Caco-2 (cell line): Measurements from ENCODE around the gene ADCY5. TPM values are rescaled to one million over a fixed set of nuclear protein-coding genes. Genes with fewer than 3 reads are reported as not detected.

Experiments
- BruUV-seq: library from RNA; stranded (reverse); fragments of 400-500 nt; replicated peaks from 2 replicates; lab custom pipeline; 2021; lab: Mats Ljungman, UMichigan
- CTCF ChIA-PET: fragments of 300-600 bp; sonication (Branson Sonifier 250); formaldehyde crosslinking; loops from one replicate; lab custom pipeline; 2022; ENCODE audit warnings: antibody characterized with exemption; lab: Charles Lee
- POLR2A ChIA-PET: fragments of 300-600 bp; sonication (Branson Sonifier 250); formaldehyde crosslinking; loops from one replicate; lab custom pipeline; 2022; ENCODE audit warnings: antibody characterized with exemption; lab: Charles Lee
- DNase-seq, 2 experiments: peaks; one replicate each; pipeline versions ENCODE4 v3.0.0 to v3.0.0-alpha.2; 2020 to 2022
- H3K27me3 ChIP-seq: replicated peaks from 2 replicates; pipeline ENCODE4 v1.6.0; 2011; ENCODE audit warnings: low read length; ENCODE audit not compliant: control insufficient read depth, insufficient read depth
- H3K36me3 ChIP-seq: 2 replicates; pipeline ENCODE4 v1.5.1; 2011; ENCODE audit warnings: low read length; ENCODE audit not compliant: control insufficient read depth, insufficient read depth
- H3K4me1 ChIP-seq: fragments of 250-450 bp; sonication (Bioruptor Pico); 2 replicates; pipeline ENCODE4 v1.5.1; 2020; ENCODE audit warnings: mild to moderate bottlenecking
- H3K4me3 ChIP-seq: 2 replicates; pipeline ENCODE4 v1.5.1; 2011; ENCODE audit warnings: low read depth, mild to moderate bottlenecking, control low read depth, low read length
- H3K9me3 ChIP-seq: fragments of 250-450 bp; sonication (Bioruptor Pico); 2 replicates; pipeline ENCODE4 v1.5.1; 2020; ENCODE audit warnings: mild to moderate bottlenecking, moderate library complexity
- H3K27ac Mint-ChIP-seq: one replicate; pipeline ENCODE4 v1.8.0; 2022; ENCODE audit warnings: mixed read lengths; ENCODE audit not compliant: unreplicated experiment
- H3K27me3 Mint-ChIP-seq: one replicate; pipeline ENCODE4 v1.8.0; 2022; ENCODE audit warnings: mixed read lengths; ENCODE audit not compliant: insufficient read depth, unreplicated experiment
- H3K36me3 Mint-ChIP-seq: one replicate; pipeline ENCODE4 v1.8.0; 2022; ENCODE audit warnings: mild to moderate bottlenecking, mixed read lengths; ENCODE audit not compliant: insufficient read depth, unreplicated experiment
- H3K4me1 Mint-ChIP-seq: one replicate; pipeline ENCODE4 v1.8.0; 2022; ENCODE audit warnings: low read depth, mixed read lengths; ENCODE audit not compliant: unreplicated experiment
- H3K4me3 Mint-ChIP-seq: one replicate; pipeline ENCODE4 v1.8.0; 2022; ENCODE audit warnings: mild to moderate bottlenecking, moderate library complexity, mixed read lengths; ENCODE audit not compliant: unreplicated experiment
- H3K9me3 Mint-ChIP-seq: one replicate; pipeline ENCODE4 v1.8.0; 2022; ENCODE audit warnings: mixed read lengths; ENCODE audit not compliant: unreplicated experiment
- intact Hi-C: fragments of 100-400 bp; cut with micrococcal nuclease; formaldehyde crosslinking; loops from one replicate; pipeline ENCODE4 v1.10.0; 2022; ENCODE audit not compliant: unreplicated experiment
- total RNA-seq: library from RNA; stranded (reverse); gene quantifications from 2 replicates; pipeline ENCODE4 v1.2.3, GENCODE V29; 2022
- TF ChIP-seq, protein P1 (sequence below), 2 experiments: fragments of 200-600 bp in 1 of 2; IDR thresholded peaks; 1 replicate in 1 of 2; 2 replicates in 1 of 2; pipeline versions ENCODE4 v1.5.1 to v1.8.0; 2011 to 2022; ENCODE audit warnings: antibody characterized with exemption in 1 of 2, control low read depth in 1 of 2, inconsistent platforms in 1 of 2, low read depth in 1 of 2, low read length in 1 of 2, mild to moderate bottlenecking in 1 of 2, moderate library complexity in 1 of 2; ENCODE audit not compliant: insufficient read depth in 1 of 2, severe bottlenecking in 1 of 2, unreplicated experiment in 1 of 2

Gene ADCY5
- total RNA-seq, 1 experiment from 2014 or later = 0.91 TPM

DNA sequence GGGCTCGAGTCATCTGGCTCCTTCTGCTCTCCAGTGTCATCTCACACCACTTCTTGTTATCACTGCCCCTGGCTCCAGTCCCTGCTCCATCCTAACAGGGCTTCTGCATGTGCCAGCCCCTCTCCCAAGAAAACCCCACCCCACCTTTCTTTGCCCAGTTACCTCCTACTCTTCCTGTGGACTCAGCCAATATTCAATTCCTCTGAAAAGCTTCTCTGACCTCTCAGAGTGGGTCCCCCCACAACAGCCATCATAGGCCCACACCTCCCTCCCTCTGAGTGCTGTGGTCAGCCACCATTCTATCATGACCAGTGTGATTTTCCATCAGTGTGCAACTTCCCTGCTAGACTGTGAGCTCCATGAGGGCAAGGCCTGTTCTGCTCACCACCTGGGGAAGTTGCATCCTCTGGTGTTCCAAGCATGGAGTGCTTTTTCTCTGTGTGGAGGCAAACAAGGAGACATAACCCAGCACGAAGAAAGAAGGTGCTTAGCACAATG lies 71.6 kb downstream of the ADCY5 start:
- TF ChIP-seq, protein P1, sequence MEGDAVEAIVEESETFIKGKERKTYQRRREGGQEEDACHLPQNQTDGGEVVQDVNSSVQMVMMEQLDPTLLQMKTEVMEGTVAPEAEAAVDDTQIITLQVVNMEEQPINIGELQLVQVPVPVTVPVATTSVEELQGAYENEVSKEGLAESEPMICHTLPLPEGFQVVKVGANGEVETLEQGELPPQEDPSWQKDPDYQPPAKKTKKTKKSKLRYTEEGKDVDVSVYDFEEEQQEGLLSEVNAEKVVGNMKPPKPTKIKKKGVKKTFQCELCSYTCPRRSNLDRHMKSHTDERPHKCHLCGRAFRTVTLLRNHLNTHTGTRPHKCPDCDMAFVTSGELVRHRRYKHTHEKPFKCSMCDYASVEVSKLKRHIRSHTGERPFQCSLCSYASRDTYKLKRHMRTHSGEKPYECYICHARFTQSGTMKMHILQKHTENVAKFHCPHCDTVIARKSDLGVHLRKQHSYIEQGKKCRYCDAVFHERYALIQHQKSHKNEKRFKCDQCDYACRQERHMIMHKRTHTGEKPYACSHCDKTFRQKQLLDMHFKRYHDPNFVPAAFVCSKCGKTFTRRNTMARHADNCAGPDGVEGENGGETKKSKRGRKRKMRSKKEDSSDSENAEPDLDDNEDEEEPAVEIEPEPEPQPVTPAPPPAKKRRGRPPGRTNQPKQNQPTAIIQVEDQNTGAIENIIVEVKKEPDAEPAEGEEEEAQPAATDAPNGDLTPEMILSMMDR (IDR thresholded peaks at IDR 0.05; ENCODE audit: insufficient read depth in 1 of 2, low read depth in 1 of 2, low read length in 1 of 2, severe bottlenecking in 1 of 2, unreplicated experiment in 1 of 2) = no peak
- no TSS peak for BruUV-seq
- Histone ChIP-seq H3K9me3 (no peaks in the 10 kb centered on the region), H3K27me3 (no peaks in the 10 kb centered on the region), H3K4me1 (no peaks in the 10 kb centered on the region), H3K36me3 (no peaks in the 10 kb centered on the region), H3K4me3 (no peak overlapping the region)
- Mint-ChIP-seq H3K4me1 (no peaks in the 10 kb centered on the region), H3K9me3 (no peaks in the 10 kb centered on the region), H3K4me3 (no peak overlapping the region), H3K27me3 (peaks cover 3% of the 10 kb centered on the region), H3K36me3 (no peaks in the 10 kb centered on the region), H3K27ac (no peak overlapping the region)
- ChIA-PET POLR2A (interaction anchor here (0.5 kb wide), 1 partner anchor 17 kb away, joined by 3 read pairs; no protein-coding TSS in a partner anchor), CTCF (no interaction called here)
- intact Hi-C loops = no loop called here
- peak in 1 of 2 experiments; percentile 7 for DNase-seq

DNA sequence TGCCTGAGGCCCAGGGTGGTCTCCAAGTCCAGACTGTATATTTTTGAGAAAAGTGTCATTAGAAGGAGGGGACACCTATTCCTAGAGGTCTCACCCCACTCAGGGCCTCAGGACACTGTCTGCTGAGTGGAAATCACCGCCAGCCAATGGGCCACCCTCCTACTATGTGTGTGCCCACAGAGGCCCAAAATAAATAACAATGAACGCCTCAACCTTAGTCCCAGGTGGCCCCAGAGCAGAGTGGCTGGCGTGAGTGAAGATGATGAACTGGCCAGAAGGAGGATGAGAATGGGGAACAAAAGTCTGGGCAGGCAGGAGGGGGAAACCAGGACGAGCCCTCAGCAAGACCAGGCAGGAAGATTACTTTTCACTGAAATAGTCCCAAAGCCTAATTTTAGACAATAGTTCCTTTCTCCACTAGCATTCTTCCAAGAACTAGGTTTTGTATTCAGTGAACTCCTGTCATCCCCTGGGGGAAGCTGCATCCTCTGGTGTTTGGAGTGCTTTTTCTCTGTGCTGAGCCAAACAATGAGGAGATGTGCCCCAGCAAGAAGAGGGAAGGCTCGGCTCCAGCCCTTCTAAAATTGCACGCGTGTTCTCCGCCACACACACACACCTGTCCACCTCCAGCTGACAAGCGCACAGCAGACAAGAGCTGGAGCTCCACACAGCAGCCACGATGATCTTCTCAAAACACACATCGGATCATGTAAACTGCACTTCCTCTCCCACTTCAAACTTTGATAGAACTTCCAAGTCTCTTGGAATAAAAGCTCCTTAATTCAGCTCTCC lies 72.2 kb downstream of the ADCY5 start:
- CTCF ChIA-PET = interaction anchor here (0.8 kb wide), 1 partner anchor 11 kb away, joined by 3 read pairs; no protein-coding TSS in a partner anchor
- no peak overlapping the region for H3K4me3 Mint-ChIP-seq
- no peak overlapping the region for H3K27ac Mint-ChIP-seq
- TF ChIP-seq, protein P1 (IDR thresholded peaks at IDR 0.05; ENCODE audit: insufficient read depth in 1 of 2, low read depth in 1 of 2, low read length in 1 of 2, severe bottlenecking in 1 of 2, unreplicated experiment in 1 of 2) = no peak
- POLR2A ChIA-PET = no interaction called here
- H3K27me3 Mint-ChIP-seq = peaks cover 3% of the 10 kb centered on the region
- Histone ChIP-seq H3K4me3 (no peak overlapping the region), H3K36me3 (no peaks in the 10 kb centered on the region), H3K27me3 (no peaks in the 10 kb centered on the region), H3K4me1 (no peaks in the 10 kb centered on the region), H3K9me3 (no peaks in the 10 kb centered on the region)
- H3K9me3 Mint-ChIP-seq = no peaks in the 10 kb centered on the region
- DNase-seq = peak in 1 of 2 experiments; percentile 6
- intact Hi-C loops = no loop called here
- BruUV-seq = no TSS peak
- no peaks in the 10 kb centered on the region for H3K36me3 Mint-ChIP-seq
- H3K4me1 Mint-ChIP-seq = no peaks in the 10 kb centered on the region

- Mint-ChIP-seq H3K4me1 (no peaks in the 10 kb centered on the region), H3K4me3 (no peak overlapping the region), H3K9me3 (no peaks in the 10 kb centered on the region), H3K36me3 (no peaks in the 10 kb centered on the region), H3K27ac (no peak overlapping the region), H3K27me3 (peaks cover 3% of the 10 kb centered on the region)
- Histone ChIP-seq H3K27me3 (no peaks in the 10 kb centered on the region), H3K4me1 (no peaks in the 10 kb centered on the region), H3K4me3 (no peak overlapping the region), H3K9me3 (no peaks in the 10 kb centered on the region), H3K36me3 (no peaks in the 10 kb centered on the region)
- TF ChIP-seq, protein P1 (IDR thresholded peaks at IDR 0.05; ENCODE audit: insufficient read depth in 1 of 2, low read depth in 1 of 2, low read length in 1 of 2, severe bottlenecking in 1 of 2, unreplicated experiment in 1 of 2) = no peak
- POLR2A ChIA-PET = no interaction called here
- intact Hi-C loops = no loop called here
- CTCF ChIA-PET = interaction anchor here (0.8 to 0.9 kb wide), 2 partner anchors 10 to 43 kb away, joined by 3 read pairs; no protein-coding TSS in a partner anchor
- no TSS peak for BruUV-seq
- DNase-seq = peak in 1 of 2 experiments; percentile 19
These were observed 73.6 kb downstream of the ADCY5 start for GRCh38 chr3:123375014-123375940.
